ENCODE measurements around the gene NUP54.

NUP54 gene

GRCh38 chr4:76141241-76141640 lies 7.0 kb downstream of the NUP54 start:
- DNase-seq = no peak

GRCh38 chr4:76127754-76128153 lies 20.4 kb downstream of the NUP54 start:
- DNase-seq = no peak

- DNase-seq = no peak
Measured at GRCh38 chr4:76125816-76126215, 22.4 kb downstream of the NUP54 start.

- DNase-seq = no peak
Measured at GRCh38 chr4:76120199-76120598, 28.0 kb downstream of the NUP54 start.

GRCh38 chr4:76117536-76117935 lies 30.7 kb downstream of the NUP54 start:
- no peak for DNase-seq

GRCh38 chr4:76116821-76117220 lies 31.4 kb downstream of the NUP54 start:
- no peak for DNase-seq

- DNase-seq = no peak
Measured at GRCh38 chr4:76108467-76109181, 39.6 kb downstream of the NUP54 start.

- DNase-seq = no peak
Measured at GRCh38 chr4:76106442-76106841, 41.8 kb downstream of the NUP54 start.

GRCh38 chr4:76105652-76106051 lies 42.5 kb downstream of the NUP54 start:
- DNase-seq = no peak

GRCh38 chr4:76096076-76096475 lies 52.1 kb downstream of the NUP54 start:
- DNase-seq = no peak

GRCh38 chr4:76095568-76095967 lies 52.6 kb downstream of the NUP54 start:
- no peak for DNase-seq

GRCh38 chr4:76091052-76091451 lies 57.1 kb downstream of the NUP54 start:
- no peak for DNase-seq

GRCh38 chr4:76090241-76090691 lies 57.9 kb downstream of the NUP54 start:
- DNase-seq = no peak

- no peak for DNase-seq
Measured at GRCh38 chr4:76088719-76089118, 59.5 kb downstream of the NUP54 start.

- peak; percentile 70 for DNase-seq
Measured at GRCh38 chr4:76087007-76087769, 61.0 kb downstream of the NUP54 start.

GRCh38 chr4:76084542-76084941 lies 63.7 kb downstream of the NUP54 start:
- no peak for DNase-seq

GRCh38 chr4:76083386-76083988 lies 64.7 kb downstream of the NUP54 start:
- DNase-seq = no peak

GRCh38 chr4:76078033-76078613 lies 70.1 kb downstream of the NUP54 start:
- DNase-seq = no peak

- DNase-seq = no peak
Measured at GRCh38 chr4:76074993-76075600, 73.1 kb downstream of the NUP54 start.

- no peak for DNase-seq
Measured at GRCh38 chr4:76074468-76074867, 73.7 kb downstream of the NUP54 start, which contains the start of gene ART3. Gene ART3 (plus strand): TSS chr4:76074709. CDS start chr4:76075890, 1,181 bp downstream.

- no peak for DNase-seq
Measured at GRCh38 chr4:76072760-76073159, 75.4 kb downstream of the NUP54 start.

- peak; percentile 57 for DNase-seq
Measured at GRCh38 chr4:76067652-76068286, 80.4 kb downstream of the NUP54 start.

Measured in retina (tissue), 1 donor.